A549 (cell line): ENCODE measurements around the gene ARIH1.

Experiments used
- CTCF ChIP-seq: fragments of >200 bp; sonication (Bioruptor Twin); formaldehyde crosslinking; IDR thresholded peaks from 3 replicates; pipeline ENCODE4 v1.5.1; 2016
- JUN ChIP-seq, 2 experiments: fragments of >200 bp; sonication (Bioruptor Twin); formaldehyde crosslinking; IDR thresholded peaks; 2 replicates in 1 of 2; 3 replicates in 1 of 2; pipeline ENCODE4 v1.6.1; 2016 to 2017
- RAD21 ChIP-seq, 2 experiments: fragments of >200 bp in 1 of 2; sonication (Bioruptor Twin) in 1 of 2; formaldehyde crosslinking in 1 of 2; IDR thresholded peaks in 1 of 2; conservative IDR thresholded peaks in 1 of 2; 2 replicates in 1 of 2; 3 replicates in 1 of 2; pipeline ENCODE4 v1.6.1; 2012 to 2018; ENCODE audit warnings: inconsistent platforms in 1 of 2
- RFX5 ChIP-seq: fragments of 450-650 bp; IDR thresholded peaks from 2 replicates; pipeline ENCODE4 v1.7.1; 2014; ENCODE audit warnings: antibody characterized with exemption, mild to moderate bottlenecking, moderate library complexity

DNA sequence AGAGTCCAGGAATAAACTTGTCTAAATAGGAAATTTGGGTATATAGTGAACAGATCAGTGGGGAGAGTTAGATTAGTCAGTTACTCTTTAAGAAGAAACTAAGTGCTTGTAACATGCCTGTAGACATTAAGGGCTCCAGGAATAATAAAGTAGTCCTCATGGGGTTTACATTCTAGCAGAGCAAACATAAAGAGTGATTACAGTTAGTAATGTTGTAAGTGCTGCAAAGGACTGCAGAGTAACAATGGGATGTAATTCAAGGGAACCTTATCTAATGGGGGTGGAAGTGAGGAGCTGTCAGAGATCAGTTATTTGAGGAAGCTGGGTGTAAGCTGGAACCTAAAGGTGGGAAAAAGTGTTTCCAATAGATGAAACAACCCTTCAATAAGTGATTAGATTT lies 67.5 kb downstream of the ARIH1 start:
- TF ChIP-seq CTCF (no peak), JUN (IDR thresholded peaks at IDR 0.05) (no peak), RAD21 (conservative IDR thresholded peaks at IDR 0.05 in 1 of 2, IDR thresholded peaks at IDR 0.05 in 1 of 2) (no peak), RFX5 (no peak)
